H1 (cell line): ENCODE results near the gene PRRT1. TPM values are rescaled to one million over a fixed set of nuclear protein-coding genes. Genes with fewer than 3 reads are reported as not detected.

Experiments
- ASH2L ChIP-seq: fragments of 200-600, 300-600 bp; sonication (generic); IDR thresholded peaks from one replicate; pipeline ENCODE4 v1.7.1; 2017; ENCODE audit warnings: low read length
- BACH1 ChIP-seq: IDR thresholded peaks from 2 replicates; pipeline ENCODE4 v1.6.1; 2012; ENCODE audit warnings: low read length, improper control_type of control experiment
- BRCA1 ChIP-seq: IDR thresholded peaks from 2 replicates; pipeline ENCODE4 v1.6.1; 2012; ENCODE audit warnings: low read depth, low read length, improper control_type of control experiment
- CREB1 ChIP-seq: IDR thresholded peaks from 2 replicates; pipeline ENCODE4 v1.6.1; 2012; ENCODE audit warnings: inconsistent platforms
- GTF2F1 ChIP-seq: IDR thresholded peaks from 2 replicates; pipeline ENCODE4 v1.6.1; 2012; ENCODE audit warnings: low read depth, low read length, improper control_type of control experiment, borderline replicate concordance
- HDAC2 ChIP-seq, 2 experiments: fragments of 300-600 bp in 1 of 2; sonication (generic) in 1 of 2; IDR thresholded peaks; 2 replicates each; pipeline ENCODE4 v1.6.1; 2011 to 2012; ENCODE audit warnings: low read depth in 2 of 2, low read length in 2 of 2, mild to moderate bottlenecking in 2 of 2, moderate library complexity in 2 of 2, borderline replicate concordance in 1 of 2, inconsistent platforms in 1 of 2
- JUN ChIP-seq: IDR thresholded peaks from 2 replicates; pipeline ENCODE4 v1.6.1; 2011; ENCODE audit warnings: low read depth, mild to moderate bottlenecking, improper control_type of control experiment, low read length
- SIN3A ChIP-seq, 2 experiments: IDR thresholded peaks in 1 of 2; conservative IDR thresholded peaks in 1 of 2; 2 replicates each; pipeline ENCODE4 v1.6.1; 2011 to 2012; ENCODE audit warnings: low read length in 2 of 2, improper control_type of control experiment in 1 of 2, low read depth in 1 of 2, mild to moderate bottlenecking in 1 of 2
- SP1 ChIP-seq: IDR thresholded peaks from 2 replicates; pipeline ENCODE4 v1.6.1; 2011; ENCODE audit warnings: low read depth, low read length
- YY1 ChIP-seq: IDR thresholded peaks from 2 replicates; pipeline ENCODE4 v1.6.1; 2011; ENCODE audit warnings: low read depth, mild to moderate bottlenecking, low read length
- polyA plus RNA-seq, 7 experiments: library from polyadenylated mRNA; depleted of rRNA in 3 of 7; stranded (reverse) in 5 of 7; unstranded in 2 of 7; fragments of >200 nt in 5 of 7; fragments of 200-250 nt in 2 of 7; gene quantifications; 1 replicate in 5 of 7; 2 replicates in 1 of 7; 4 replicates in 1 of 7; pipeline versions ENCODE4 v1.2.1 to v1.2.3, GENCODE V29; 2011 to 2013; ENCODE audit warnings: missing spikeins in 2 of 7, mixed read lengths in 2 of 7
- total RNA-seq: library from RNA; stranded (reverse); fragmentation: NEBNext Ultra II Directional; extraction: Animal tissue kit (Norgen Biotek cat#: 25700); gene quantifications from 2 replicates; pipeline ENCODE4 v1.2.1, GENCODE V29; 2021

PRRT1 gene
- total and polyA plus RNA-seq, 2 of the 8 experiments (the other 6 are each of a cell fraction or from before 2014, with no cell fraction given): 0.71 to 2.8 TPM

DNA sequence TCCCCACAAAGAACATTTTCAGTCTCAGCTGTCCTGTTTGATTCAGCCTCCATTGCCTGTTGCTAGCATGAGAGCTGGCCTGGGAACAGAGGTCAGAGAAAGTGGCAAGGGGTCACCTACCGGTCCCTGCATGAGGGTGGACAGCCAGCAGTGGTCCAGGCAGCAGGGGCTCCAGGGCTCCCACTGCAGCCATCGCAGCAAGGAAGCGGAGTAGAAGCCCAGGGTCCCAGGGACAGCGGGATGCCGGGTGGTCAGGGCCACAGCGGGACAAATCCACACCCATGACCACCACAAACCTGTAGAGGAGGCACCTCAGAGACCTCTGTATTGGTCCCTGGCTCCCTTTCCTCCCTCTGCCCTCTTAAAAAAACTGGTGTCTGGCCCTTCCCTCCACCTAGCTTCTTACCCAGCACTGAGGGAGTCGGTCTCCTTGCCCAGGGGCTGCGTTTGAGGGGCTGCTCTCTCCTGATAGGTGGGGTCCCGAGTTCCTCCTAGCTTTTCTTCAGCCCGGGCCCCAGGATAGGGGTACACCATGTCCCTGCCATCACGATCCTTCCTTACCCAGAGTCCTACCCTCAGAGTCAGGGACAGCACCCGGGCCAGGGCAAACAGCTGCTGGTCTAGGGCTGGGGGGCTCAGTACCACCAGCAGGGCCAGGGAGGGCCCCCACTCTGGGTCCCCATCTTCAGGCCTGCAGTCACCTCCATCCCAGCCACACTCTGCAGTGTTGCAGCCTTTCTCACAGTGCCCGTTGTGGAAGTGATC, 49.2 kb upstream of the PRRT1 start (continued):
- TF ChIP-seq ASH2L: no peak
- TF ChIP-seq CREB1: no peak
- no peak for TF ChIP-seq JUN
- no peak for TF ChIP-seq GTF2F1
- TF ChIP-seq BRCA1: no peak
- no peak for TF ChIP-seq SIN3A (conservative IDR thresholded peaks at IDR 0.05 in 1 of 2, IDR thresholded peaks at IDR 0.05 in 1 of 2; ENCODE audit: low read depth in 1 of 2, low read length in 2 of 2)
- no peak for TF ChIP-seq SP1
- TF ChIP-seq BACH1: no peak
- TF ChIP-seq YY1: no peak
- TF ChIP-seq HDAC2 (IDR thresholded peaks at IDR 0.05; ENCODE audit: borderline replicate concordance in 1 of 2, low read depth in 2 of 2, low read length in 2 of 2): no peak
